SK-N-MC (cell line): ENCODE data around the gene ELP6.
"Not testable (repeated sequence)": the region's sequence is repeated elsewhere in the genome, so short reads cannot be mapped to it uniquely, and the experiment has no call there.

Source experiments
- DNase-seq: peaks from one replicate; pipeline ENCODE4 v3.0.0-alpha.2; 2011; ENCODE audit warnings: low read depth, low spot score
- H3K27ac ChIP-seq: fragments of 200-600 bp; sonication (generic); 2 replicates; pipeline ENCODE4 v1.5.1; 2016; ENCODE audit warnings: mixed run types
- H3K36me3 ChIP-seq: fragments of 200-600 bp; sonication (generic); 2 replicates; pipeline ENCODE4 v1.6.1; 2017; ENCODE audit warnings: antibody characterized with exemption, low read length, mixed read lengths; ENCODE audit not compliant: insufficient read depth
- H3K4me3 ChIP-seq: fragments of 200-600 bp; sonication (generic); 2 replicates; pipeline ENCODE4 v1.5.1; 2016
- H3K9ac ChIP-seq: fragments of 200-600 bp; sonication (generic); 2 replicates; pipeline ENCODE4 v1.8.0; 2017; ENCODE audit warnings: mixed run types, mixed read lengths; ENCODE audit not compliant: insufficient read length
- H3K9me3 ChIP-seq: fragments of 200-600 bp; sonication (generic); 2 replicates; pipeline ENCODE4 v1.6.1; 2017; ENCODE audit warnings: low read depth, mild to moderate bottlenecking, antibody characterized with exemption, low read length, moderate library complexity, mixed read lengths
- EZH2 ChIP-seq: fragments of 200-600 bp; sonication (generic); IDR thresholded peaks from one replicate; pipeline ENCODE4 v1.6.1; 2017; ENCODE audit warnings: antibody characterized with exemption
- FOXP2 ChIP-seq: optimal IDR thresholded peaks from 2 replicates; pipeline ENCODE3; 2011; ENCODE audit warnings: mild to moderate bottlenecking, moderate library complexity; ENCODE audit not compliant: insufficient read depth; ENCODE audit errors: extremely low read length, control extremely low read depth
- POLR2AphosphoS5 ChIP-seq: IDR thresholded peaks from 2 replicates; pipeline ENCODE4 v1.6.1; 2012; ENCODE audit warnings: mild to moderate bottlenecking, low read depth, low read length, borderline replicate concordance

Gene ELP6

GRCh38 chr3:47495111-47495510 lies 18.4 kb downstream of the ELP6 start:
- TF ChIP-seq EZH2 (no peak), FOXP2 (no peak), POLR2AphosphoS5 (no peak)
- Histone ChIP-seq H3K9ac (no peak overlapping the region), H3K9me3 (no peaks in the 10 kb centered on the region), H3K27ac (no peak overlapping the region), H3K36me3 (peaks cover 12% of the 10 kb centered on the region; the same call in 1 of the 2 replicates), H3K4me3 (no peak overlapping the region)
- no peak for DNase-seq

GRCh38 chr3:47491777-47492176 lies 21.7 kb downstream of the ELP6 start:
- no peak for TF ChIP-seq FOXP2
- TF ChIP-seq POLR2AphosphoS5 = no peak
- no peak for TF ChIP-seq EZH2
- Histone ChIP-seq H3K27ac (no peak overlapping the region), H3K9ac (no peak overlapping the region), H3K4me3 (no peak overlapping the region), H3K9me3 (no peaks in the 10 kb centered on the region), H3K36me3 (peaks cover 10% of the 10 kb centered on the region; the same call in 1 of the 2 replicates)
- no peak for DNase-seq

DNA sequence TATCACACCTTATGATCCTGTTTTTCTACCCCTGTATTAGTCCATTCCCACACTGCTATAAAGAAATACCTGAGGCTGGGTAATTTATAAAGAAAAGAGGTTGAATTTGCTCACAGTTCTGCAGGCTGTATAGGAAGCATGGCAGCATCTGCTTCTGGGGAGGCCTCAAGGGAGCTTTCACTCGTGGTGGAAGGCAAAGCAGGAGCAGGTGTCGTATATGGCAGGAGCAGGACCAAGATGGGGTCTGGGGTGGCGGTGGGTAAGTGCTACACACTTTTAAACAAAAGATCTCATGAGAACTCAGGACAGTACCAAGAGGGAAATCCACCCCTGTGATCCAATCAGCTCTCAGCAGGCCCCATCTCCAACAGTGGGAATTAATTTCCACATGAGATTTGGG lies 22.3 kb downstream of the ELP6 start:
- no peak overlapping the region for H3K4me3 ChIP-seq
- TF ChIP-seq POLR2AphosphoS5 = no peak
- TF ChIP-seq FOXP2 = no peak
- TF ChIP-seq EZH2 = no peak
- no peaks in the 10 kb centered on the region for H3K9me3 ChIP-seq
- no peak overlapping the region for H3K27ac ChIP-seq
- H3K9ac ChIP-seq = no peak overlapping the region
- DNase-seq = no peak
- peaks cover 10% of the 10 kb centered on the region; the same call in 1 of the 2 replicates for H3K36me3 ChIP-seq

DNA sequence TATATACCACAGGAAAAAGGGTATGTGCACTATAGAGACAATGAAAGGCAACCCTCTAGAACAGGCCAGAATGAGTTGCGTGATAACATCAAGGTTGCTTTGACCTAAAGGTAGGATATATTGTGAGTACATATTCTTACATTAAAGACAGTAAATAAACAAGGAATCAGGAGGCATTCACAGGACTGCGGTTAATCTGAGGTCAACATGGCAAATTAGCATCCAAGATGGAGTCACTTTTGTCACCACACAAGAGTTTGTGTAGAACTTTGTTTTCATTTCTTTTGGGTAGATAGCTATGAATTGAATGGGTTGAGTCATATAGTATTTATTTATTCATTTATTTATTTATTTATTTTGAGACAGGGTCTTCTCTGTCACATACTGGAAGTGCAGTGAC lies 26.2 kb downstream of the ELP6 start:
- DNase-seq = no peak
- Histone ChIP-seq H3K27ac (no peak overlapping the region), H3K4me3 (no peak overlapping the region), H3K9me3 (no peaks in the 10 kb centered on the region), H3K9ac (no peak overlapping the region), H3K36me3 (no peaks in the 10 kb centered on the region)
- TF ChIP-seq POLR2AphosphoS5 (no peak), FOXP2 (no peak), EZH2 (no peak)

DNA sequence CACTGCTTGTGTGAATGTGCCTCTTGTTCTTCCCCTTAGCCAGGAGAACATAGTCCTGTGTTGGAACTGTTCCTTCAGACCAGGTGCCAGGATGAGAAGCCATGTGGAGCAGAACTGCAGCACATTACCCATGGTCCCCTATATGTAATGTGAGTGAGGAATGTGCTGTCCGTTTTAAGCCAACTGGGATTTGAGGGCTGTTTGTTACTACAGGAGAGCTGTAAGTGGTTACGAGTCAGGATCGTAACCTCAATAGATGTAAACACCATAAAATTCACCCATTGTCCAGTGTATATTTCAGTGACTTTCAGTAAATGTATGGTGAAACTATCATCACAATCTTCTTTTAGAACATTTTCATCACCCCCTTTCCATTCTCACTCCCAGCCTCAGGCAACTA lies 27.7 kb downstream of the ELP6 start:
- no peak overlapping the region for H3K4me3 ChIP-seq
- H3K27ac ChIP-seq = no peak overlapping the region
- no peaks in the 10 kb centered on the region for H3K36me3 ChIP-seq
- no peak overlapping the region for H3K9ac ChIP-seq
- H3K9me3 ChIP-seq = no peaks in the 10 kb centered on the region
- TF ChIP-seq POLR2AphosphoS5 (no peak), EZH2 (no peak), FOXP2 (no peak)
- DNase-seq = no peak

DNA sequence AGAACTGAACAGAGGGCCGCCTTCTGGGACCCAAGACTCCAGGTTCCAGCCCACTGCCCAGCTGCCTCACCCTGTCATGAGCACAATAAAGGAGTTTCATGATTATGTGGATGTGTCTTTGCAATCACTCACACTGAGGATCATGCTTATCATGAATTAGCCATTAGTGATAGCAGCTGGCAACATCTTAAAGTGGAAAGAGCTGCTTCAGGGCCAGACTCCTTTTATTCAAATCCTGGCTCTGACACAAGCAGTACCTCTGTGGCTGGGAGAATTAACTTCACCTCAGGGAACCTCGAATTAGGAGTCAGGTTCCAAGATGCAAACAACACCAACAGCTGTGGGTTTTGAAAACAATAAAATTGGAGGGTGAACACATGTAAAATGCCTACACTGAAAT lies 31.1 kb downstream of the ELP6 start:
- Histone ChIP-seq H3K4me3 (no peak overlapping the region), H3K36me3 (no peaks in the 10 kb centered on the region), H3K9ac (no peak overlapping the region), H3K27ac (no peak overlapping the region; the same call in 1 of the 2 replicates), H3K9me3 (no peaks in the 10 kb centered on the region)
- no peak for TF ChIP-seq POLR2AphosphoS5
- TF ChIP-seq EZH2 = no peak
- TF ChIP-seq FOXP2 = no peak
- DNase-seq = no peak

GRCh38 chr3:47481763-47482162 lies 31.7 kb downstream of the ELP6 start:
- not testable (repeated sequence) for H3K4me3 ChIP-seq, H3K9ac ChIP-seq, H3K9me3 ChIP-seq, DNase-seq, H3K27ac ChIP-seq, H3K36me3 ChIP-seq

DNA sequence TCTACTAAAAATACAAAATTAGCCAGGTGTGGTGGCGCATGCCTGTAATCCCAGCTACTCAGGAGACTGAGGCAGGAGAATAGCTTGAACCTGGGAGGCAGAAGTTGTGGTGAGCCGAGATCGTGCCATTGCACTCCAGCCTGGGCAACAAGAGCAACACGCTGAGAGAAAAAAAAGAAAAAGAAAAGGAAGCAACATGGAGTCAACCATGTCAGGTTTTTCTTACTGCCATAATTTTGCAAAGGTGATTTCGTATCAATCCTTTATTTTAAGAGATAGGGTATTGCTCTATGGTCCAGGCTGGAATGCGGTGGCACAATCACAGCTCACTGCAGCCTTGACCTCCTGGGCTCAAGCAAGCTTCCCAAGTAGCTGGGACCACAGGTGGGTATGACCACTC lies 33.2 kb downstream of the ELP6 start:
- not testable (repeated sequence) for DNase-seq, H3K27ac ChIP-seq, H3K9ac ChIP-seq, H3K9me3 ChIP-seq, H3K36me3 ChIP-seq, H3K4me3 ChIP-seq

- TF ChIP-seq EZH2 (no peak), POLR2AphosphoS5 (no peak), FOXP2 (no peak)
- Histone ChIP-seq H3K4me3 (no peak overlapping the region), H3K36me3 (no peaks in the 10 kb centered on the region), H3K27ac (no peak overlapping the region), H3K9me3 (no peaks in the 10 kb centered on the region), H3K9ac (no peak overlapping the region)
- DNase-seq = no peak
Measured at GRCh38 chr3:47479826-47480160, 33.7 kb downstream of the ELP6 start.
